Measurements from ENCODE around the gene MEMO1.
"Not testable (repeated sequence)": the region's sequence is repeated elsewhere in the genome, so short reads cannot be mapped to it uniquely, and the experiment has no call there.

Gene MEMO1

GRCh38 chr2:31900156-31900555 is 110.7 kb downstream of the MEMO1 start:
- DNase-seq, result not testable (repeated sequence)

GRCh38 chr2:31898346-31898745 is 112.5 kb downstream of the MEMO1 start:
- not testable (repeated sequence) for DNase-seq

- DNase-seq, result not testable (repeated sequence)
Observed at GRCh38 chr2:31897340-31897739, 113.5 kb downstream of the MEMO1 start.

- DNase-seq, result no peak
Observed at GRCh38 chr2:31896293-31896692, 114.5 kb downstream of the MEMO1 start.

GRCh38 chr2:31894656-31895055 is 116.2 kb downstream of the MEMO1 start:
- DNase-seq, result no peak

- peak; percentile 44 for DNase-seq
Observed at GRCh38 chr2:31893094-31893493, 117.7 kb downstream of the MEMO1 start.

GRCh38 chr2:31889044-31889443 is 121.8 kb downstream of the MEMO1 start:
- no peak for DNase-seq

GRCh38 chr2:31888550-31888949 is 122.3 kb downstream of the MEMO1 start:
- no peak for DNase-seq

- peak; percentile 51 for DNase-seq
Observed at GRCh38 chr2:31886700-31887099, 124.1 kb downstream of the MEMO1 start.

- no peak for DNase-seq
Observed at GRCh38 chr2:31877008-31877407, 133.8 kb downstream of the MEMO1 start.

- DNase-seq, result no peak
Observed at GRCh38 chr2:31874071-31874470, 136.7 kb downstream of the MEMO1 start.

- no peak for DNase-seq
Observed at GRCh38 chr2:31865215-31865614, 145.6 kb downstream of the MEMO1 start.

- no peak for DNase-seq
Observed at GRCh38 chr2:31863867-31864266, 146.9 kb downstream of the MEMO1 start.

- not testable (repeated sequence) for DNase-seq
Observed at GRCh38 chr2:31863015-31863656, 147.7 kb downstream of the MEMO1 start.

GRCh38 chr2:31859959-31860358 is 150.8 kb downstream of the MEMO1 start:
- DNase-seq, result no peak

- DNase-seq, result no peak
Observed at GRCh38 chr2:31853521-31853920, 157.3 kb downstream of the MEMO1 start.

- not testable (repeated sequence) for DNase-seq
Observed at GRCh38 chr2:31842150-31842549, 168.7 kb downstream of the MEMO1 start.

GRCh38 chr2:31835450-31835849 is 175.4 kb downstream of the MEMO1 start:
- no peak for DNase-seq

GRCh38 chr2:31832363-31832762 is 178.4 kb downstream of the MEMO1 start:
- no peak for DNase-seq

- no peak for DNase-seq
Observed at GRCh38 chr2:31831585-31831984, 179.2 kb downstream of the MEMO1 start.

GRCh38 chr2:31828891-31829290 is 181.9 kb downstream of the MEMO1 start:
- no peak for DNase-seq

GRCh38 chr2:31823558-31823957 is 187.2 kb downstream of the MEMO1 start:
- DNase-seq, result no peak

GRCh38 chr2:31822587-31822986 is 188.2 kb downstream of the MEMO1 start:
- no peak for DNase-seq
